Stimulated activated CD8-positive, alpha-beta memory T cell treated with anti-CD3 and anti-CD28 coated beads, Interleukin-12 subunit alpha, Interleukin-12 subunit beta, amount 100 ng/mL, for 24 hours (primary cell): Measurements from ENCODE around the gene TBX5.

Source experiments
- DNase-seq: peaks from one replicate; pipeline ENCODE4 v3.0.0-alpha.2; 2020; ENCODE audit errors: extremely low read depth

The TBX5 gene

DNA sequence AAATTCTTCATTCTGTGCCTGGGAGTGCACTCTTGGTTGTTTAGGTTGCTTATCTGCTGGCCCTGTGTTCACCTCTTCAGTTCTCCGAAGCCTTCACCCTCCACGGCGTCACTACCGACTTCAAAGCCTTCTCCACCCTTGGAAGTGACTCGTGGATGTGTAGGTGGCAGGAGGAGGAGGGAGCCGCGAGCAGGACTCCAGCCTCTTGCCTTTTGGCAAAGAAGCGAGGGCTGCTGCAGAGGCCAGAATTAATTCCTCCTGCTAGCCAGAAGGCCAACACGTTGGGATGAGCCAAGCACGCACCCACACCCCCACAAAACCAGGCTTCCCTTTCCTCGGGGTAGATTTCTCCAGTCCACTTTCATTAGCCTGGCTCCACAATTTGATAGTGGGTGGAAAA is 86.5 kb downstream of the TBX5 start:
- no peak for DNase-seq

DNA sequence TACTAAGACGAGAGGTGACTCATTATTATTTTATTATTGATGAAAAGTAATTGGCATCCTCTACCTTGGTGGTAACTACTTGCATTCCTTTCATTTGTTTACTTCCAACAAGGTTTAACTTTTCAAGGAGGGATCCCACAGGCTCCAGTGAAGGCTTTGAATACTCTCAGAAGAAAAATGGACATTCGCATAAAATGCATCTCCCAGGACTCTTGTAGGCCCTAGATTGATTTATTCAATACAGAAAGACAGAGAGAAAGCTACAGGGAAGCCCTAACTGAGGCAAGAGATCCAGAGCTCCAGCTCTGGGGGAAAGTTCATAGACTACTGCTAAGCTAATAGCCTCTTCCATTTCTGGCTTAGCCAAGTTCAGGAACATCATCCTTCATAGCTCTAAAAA is 87.0 kb downstream of the TBX5 start:
- DNase-seq: no peak

- no peak for DNase-seq
Measured at GRCh38 chr12:114316076-114316475, 89.9 kb downstream of the TBX5 start.

DNA sequence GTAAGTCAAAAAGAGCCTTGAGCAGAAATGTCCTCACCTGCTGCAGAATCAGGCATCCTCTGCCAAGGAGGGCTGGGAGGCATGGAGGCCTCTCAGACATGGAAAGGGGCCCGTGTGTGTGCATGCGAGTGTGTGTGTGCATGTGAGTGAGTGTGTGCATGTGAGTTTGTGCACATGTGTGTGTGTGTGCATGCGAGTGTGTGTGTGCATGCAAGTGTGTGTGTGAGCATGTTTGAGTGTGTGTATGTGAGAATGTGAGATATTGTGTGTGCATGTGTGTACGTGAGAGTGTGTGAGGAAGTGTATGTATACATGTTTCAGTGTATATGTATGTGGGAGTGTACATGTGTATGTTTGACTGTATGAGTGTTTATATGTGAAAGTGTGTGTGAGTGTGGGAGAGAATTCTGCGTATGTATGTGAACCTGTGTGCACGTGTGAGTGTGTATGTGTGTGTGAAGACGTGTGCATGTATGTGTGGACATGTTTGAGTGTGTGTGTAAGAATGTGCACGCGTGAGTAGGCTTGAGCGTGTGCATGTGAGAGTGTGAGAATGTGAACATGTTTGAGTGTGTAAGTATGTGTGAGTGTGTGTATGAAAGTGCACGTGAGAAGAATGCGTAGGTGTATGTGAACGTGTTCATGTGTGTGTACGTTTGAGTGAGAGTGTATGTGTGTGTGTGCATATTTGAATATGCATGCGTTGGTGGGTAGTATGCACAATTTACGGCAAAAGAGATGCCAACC is 90.8 kb downstream of the TBX5 start:
- DNase-seq: no peak

DNA sequence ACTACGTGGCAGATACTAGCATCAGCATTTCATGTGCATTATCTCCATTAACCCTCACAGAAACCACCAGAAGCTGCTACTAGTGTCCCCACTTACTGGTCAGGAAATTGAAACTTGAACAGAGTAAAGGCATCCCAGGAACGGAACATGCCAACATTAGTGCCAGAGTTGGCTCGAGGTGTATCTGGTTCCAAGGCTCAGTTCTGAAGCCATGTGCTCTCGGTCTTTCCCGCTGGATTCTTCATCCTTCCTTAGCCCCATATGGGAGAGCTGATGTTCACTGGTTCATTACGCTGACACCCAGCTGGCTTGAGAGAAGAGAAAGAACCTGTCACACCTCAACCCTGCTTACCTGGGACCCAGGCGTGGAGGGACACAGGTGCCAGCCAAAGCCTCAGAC is 91.5 kb downstream of the TBX5 start:
- DNase-seq: no peak

DNA sequence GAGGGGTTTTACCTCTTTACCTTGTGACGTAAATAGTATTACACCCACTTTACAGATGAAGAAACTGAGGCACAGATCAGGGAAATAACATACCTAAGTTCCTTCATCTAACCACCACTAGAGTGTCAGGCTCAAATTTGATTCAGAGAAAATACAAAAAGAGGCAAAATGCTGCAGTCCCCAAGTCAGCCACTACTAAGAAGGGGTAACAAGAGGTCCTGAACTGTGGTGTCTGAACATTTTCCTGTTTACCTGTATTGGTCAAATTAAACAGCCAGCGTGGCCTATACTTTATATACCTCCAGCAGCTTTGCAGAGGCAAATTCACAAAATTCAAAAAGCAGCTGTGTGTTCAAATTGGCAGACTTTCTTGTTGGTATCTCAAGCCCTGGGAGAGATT is 92.0 kb downstream of the TBX5 start:
- DNase-seq: no peak

- DNase-seq: no peak
Measured at GRCh38 chr12:114311974-114312373, 94.0 kb downstream of the TBX5 start.

DNA sequence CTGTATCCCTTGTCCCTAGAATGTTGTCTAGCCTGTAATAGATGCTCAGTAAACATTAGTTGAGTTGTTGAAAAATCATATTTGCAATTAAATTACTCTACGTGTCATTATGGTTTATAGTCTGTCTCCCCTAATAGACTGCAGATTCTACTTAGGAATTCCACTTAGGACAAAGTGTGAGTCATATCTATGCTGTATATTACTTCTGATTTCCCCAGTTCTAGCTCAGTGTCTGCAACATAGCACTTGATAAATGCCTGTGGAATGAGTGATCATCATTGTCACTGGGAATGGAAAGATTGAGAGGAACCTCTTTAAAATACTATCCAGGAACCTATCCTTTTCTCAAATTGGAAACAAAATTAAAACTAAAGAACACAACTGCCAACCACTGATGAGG is 99.3 kb downstream of the TBX5 start:
- no peak for DNase-seq

- no peak for DNase-seq
Measured at GRCh38 chr12:114305446-114305845, 100.5 kb downstream of the TBX5 start.
